CD4-positive, alpha-beta T cell treated with Interleukin-21 for 1 hour (primary cell): Measurements from ENCODE around the gene RIMBP2.
"Not testable (repeated sequence)": the region's sequence is repeated elsewhere in the genome, so short reads cannot be mapped to it uniquely, and the experiment has no call there.

Experiments
- DNase-seq: peaks from one replicate; pipeline ENCODE4 v3.0.0-alpha.2; 2020

The RIMBP2 gene

DNA sequence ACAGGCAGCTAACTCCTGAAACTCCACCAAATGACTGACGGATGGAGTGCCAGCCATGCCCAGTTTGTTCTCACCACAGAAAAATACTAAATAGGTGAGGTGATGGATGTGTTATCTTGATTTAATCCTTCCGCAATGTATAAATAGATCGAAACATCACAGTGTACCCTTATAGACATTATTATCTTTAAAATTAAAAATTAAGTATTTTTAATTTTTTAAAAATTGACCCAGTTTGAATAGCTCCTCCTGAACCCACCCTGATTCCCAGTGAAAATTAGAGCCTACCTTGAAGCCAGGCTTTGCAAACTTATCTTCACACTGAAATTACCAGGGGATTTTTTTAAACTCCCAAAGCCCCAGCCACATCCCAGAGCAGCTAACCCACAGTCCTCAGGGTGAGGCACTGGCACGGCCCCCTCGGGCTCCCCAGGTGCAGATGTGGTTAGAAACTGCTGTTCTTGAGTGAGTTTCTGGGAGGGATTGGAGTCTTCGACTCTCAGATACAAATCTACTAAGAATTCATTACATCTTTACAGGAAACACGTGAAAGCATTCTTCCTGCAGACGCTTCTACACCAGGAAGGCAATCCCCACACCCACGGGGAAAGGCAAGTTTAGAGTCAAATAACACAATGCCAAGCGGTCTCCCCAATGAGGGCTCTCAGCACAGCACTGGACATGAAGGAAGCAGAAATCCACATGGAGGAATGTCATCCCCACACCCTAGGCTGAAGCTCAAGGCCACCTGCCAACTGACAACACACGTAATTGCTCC, 126.4 kb downstream of the RIMBP2 start:
- DNase-seq: no peak

DNA sequence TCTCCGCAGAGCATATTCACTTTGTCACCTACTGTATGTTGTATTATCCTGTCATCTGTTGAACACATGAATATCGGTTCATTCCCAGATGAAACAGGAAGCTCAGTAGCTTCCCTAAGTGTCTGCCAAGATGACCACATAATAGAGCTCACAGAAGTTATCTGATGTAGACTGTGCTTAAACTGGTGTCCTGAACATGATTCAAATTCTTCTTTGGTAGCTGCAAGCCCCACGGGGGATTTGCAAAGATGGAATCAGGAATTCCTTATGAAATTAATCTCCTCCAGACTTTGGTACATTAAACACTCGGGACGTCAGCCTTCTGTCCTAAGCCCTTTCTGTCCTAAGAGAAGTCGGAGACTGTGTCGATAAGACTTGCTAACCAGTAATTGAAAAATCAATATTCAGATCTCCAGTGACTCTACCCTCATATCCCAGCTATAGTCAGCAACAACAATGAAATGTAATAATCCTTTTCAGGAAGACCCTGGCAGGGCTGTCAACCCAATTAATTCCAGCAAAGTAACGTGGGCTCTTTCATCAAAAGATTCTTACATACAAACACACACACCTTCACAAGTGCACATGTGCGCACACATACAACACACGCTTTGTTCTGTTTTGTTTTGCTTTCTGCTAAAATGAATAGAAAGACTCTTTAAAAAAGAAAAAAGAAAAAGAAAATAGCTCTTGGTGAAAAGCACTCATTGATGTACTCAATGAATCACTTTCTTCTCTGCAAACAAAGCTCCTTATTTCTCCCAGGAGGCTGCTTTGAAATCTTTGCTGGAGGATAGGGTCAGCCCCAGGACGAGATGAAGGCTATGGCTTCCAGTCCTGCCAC, 127.2 kb downstream of the RIMBP2 start:
- no peak for DNase-seq

DNA sequence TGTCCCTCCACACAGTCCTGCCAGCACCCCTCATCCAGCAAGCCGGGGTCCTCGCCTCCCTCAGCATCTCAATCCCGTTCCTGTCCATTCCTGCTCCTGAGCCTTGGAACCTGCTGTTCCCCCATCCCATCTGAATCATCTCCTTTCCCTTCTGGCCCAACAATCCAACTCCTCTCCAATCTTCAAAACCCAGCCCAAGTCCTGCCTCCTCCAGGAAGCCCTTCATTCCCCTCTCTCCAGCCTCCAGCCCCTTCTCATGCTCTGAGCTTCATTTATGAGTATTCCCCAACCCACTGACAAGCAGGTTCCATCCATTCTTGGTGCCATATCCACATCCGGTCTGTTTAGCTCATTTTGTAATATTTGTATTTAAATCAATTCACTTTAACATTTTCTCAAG, 128.1 kb downstream of the RIMBP2 start:
- no peak for DNase-seq

DNA sequence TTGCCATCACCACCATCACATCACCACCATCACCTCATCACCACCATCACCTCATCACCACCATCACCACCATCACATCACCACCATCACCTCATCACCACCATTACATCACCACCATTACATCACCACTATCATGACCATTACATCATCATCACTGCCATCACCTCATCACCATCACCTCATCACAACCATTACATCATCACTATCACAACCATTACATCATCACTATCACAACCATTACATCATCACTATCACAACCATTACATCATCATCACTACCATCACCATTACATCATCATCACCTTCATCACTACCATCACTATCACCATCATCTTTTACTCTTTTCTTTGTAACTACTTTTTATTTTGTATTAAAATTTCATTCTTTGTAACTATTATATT, 131.6 kb downstream of the RIMBP2 start:
- DNase-seq: not testable (repeated sequence)

DNA sequence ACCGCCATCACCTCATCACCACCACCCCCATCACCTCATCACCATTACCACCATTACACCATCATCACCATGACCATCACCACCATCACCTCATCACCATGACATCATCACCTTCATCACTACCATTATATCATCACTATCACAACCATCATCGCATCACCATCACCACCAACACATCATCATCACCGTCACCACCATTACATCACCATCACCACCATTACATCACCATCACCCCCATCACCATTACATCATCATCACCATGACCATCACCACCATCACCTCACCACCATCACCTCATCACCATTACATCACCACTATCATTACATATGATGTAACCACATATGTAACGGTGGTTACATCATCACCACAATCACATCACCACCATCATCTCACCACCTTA, 132.3 kb downstream of the RIMBP2 start:
- no peak for DNase-seq

DNA sequence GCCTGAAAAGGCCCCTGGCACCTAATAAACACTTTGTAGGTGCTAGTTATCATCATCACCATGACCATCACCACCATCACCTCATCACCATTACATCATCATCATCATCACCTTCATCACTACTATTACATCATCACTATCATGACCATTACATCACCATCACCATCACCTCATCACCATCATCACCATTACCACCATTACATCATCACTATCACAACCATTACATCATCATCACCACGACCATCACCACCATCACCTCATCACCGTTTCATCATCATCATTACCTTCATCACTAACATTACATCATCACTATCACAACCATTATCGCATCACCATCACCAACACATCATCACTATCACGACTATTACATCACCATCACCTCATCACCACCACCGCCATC, 132.8 kb downstream of the RIMBP2 start:
- DNase-seq: no peak

DNA sequence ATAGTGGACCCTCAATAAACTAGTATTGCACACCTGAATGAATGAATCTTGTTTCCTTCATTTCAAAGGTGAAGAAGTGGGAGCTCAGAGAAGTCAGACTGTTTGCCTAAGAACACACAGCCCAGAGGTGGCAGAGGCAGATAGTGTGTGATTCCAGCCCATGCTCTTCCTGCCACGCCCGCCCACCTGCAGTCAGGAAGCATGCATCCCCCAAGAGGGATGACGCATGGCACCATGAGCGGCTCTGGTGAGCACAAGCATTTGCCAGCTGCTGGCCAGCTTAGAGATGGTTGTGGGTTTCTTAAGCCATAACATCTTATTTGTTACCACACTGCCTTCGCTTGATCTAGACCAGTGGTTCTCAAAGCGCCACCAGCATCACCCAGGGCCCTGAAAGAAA, 133.8 kb downstream of the RIMBP2 start:
- DNase-seq: no peak

DNA sequence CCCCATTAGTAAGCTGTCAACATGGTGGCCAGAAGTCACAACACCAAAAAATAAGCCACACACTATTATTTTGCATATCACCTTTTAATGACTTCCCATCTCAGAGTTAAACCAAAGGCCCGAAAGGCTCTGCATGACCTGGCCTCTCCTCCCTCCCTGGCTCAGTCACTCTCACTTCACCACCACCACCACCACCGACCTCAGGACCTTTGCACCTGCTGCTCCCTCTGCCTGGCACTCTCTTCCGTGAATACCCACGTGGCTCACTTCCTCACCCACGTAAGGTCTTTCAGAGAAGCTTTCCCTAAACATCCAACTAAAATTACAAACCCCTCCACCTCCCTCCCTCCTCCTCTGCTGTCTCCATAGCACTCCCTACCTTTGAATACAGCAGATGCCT, 134.3 kb downstream of the RIMBP2 start:
- no peak for DNase-seq

DNA sequence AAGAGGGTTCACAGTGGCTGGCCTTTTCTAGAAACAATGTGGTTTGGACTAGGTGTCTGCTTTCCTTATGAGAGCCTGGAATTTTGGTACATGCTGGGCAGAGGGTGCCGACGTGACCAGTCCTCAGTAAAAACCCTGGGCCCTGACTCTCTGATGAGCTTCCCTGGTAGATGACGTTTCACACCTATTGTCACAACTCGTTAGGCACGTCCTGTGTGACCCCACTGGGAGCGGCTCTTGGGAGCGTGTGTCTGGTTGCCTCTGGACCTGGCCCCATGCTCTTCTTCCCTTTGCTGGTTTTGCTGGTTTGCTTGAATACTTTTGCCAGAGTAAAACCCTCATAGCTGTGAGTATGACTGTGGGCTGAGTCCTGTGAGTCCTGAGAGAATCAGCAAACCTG, 136.9 kb downstream of the RIMBP2 start:
- no peak for DNase-seq

DNA sequence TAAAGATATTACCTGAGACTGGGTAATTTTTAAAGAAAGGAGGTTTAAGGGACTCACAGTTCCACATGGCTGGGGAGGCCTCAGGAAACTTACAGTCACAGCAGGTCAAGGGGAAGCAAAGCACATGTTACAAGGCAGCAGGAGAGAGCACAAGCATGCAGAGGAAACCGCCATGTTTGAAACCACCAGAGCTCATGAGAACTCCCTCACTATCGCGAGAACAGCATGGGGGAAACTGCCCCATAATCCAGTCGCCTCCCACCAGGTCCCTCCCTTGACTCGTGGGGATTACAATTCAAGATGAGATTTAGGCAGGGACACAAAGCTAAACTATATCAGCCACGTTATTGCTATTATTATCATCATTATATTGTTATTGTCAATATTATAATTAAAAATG, 138.7 kb downstream of the RIMBP2 start:
- DNase-seq: no peak

DNA sequence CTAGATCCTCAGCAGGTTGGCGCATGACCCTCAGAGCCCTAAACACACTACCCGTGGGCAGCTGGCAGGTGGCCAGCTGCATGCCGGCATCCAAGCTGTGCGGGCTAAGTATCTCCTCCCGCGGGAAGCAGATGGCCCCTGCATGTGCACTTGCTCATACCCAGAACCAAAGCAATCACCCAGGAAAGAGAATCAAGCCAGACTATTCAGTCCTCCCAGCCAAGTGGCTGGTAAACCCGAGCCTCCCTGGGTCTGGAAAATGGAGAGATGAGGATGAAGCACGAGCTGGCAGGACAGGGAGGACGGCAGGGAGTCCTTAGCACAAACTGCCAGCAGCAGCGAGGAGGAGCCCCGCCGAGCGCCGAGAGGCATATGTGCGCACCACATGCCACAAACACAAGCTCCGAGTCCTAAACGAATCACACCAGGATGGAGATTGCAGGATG, 139.7 kb downstream of the RIMBP2 start:
- DNase-seq: no peak

DNA sequence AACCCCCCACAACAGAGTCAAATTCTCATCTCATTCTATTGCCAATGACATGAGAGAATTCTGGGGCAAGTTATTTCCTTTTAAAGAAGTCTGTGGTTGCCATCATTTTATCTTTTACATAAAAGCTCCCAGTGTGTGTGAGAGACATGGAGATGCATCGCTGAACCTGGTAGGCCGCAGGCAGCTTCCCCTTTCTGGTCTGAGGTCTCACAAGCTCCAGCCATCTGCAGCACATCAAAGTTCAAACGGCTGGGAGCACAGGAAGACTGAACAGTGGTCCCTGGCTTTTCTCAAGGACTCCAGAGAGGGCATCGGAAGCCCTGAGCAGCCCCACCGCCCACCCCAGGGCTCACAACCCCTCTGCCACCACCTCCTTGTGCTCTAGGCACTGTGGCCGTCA, 141.7 kb downstream of the RIMBP2 start:
- no peak for DNase-seq

DNA sequence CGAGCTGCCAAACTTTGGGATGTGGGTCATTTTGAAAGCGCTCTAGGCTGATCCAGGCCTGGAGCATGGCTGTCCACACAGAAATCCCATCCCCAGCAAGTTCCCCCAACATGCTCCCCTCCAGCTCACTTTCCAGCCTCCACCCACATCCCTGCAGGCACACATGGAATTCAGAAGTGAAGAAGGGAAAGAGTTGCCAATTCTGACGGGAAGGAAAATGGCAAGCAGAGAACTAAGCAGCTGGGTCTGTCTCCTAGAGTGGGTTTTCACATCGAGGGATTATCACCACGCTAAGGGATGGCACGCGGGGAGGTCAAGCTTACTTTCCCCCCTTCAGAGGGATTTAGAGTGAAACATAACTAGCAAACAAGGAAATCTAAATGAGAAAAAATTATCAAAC, 142.3 kb downstream of the RIMBP2 start:
- no peak for DNase-seq

DNA sequence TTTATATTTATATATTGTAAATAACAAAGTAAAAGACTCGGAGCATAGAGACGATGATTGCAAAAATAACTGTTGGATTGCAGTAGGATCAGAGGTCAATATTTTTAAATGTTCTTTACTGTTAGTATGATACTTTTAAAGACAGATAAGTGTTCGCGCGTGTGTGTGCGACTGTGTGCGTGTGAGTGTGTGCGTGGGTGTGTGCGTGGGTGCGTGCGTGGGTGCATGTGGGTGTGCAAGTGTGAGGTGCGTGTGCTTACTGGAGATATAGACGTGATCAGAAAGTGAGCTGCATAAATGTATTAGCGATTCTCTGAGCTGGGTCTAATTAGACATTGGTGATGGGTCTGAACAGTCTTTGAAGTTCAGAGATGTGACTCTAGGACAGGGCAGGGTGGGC, 142.9 kb downstream of the RIMBP2 start:
- no peak for DNase-seq

DNA sequence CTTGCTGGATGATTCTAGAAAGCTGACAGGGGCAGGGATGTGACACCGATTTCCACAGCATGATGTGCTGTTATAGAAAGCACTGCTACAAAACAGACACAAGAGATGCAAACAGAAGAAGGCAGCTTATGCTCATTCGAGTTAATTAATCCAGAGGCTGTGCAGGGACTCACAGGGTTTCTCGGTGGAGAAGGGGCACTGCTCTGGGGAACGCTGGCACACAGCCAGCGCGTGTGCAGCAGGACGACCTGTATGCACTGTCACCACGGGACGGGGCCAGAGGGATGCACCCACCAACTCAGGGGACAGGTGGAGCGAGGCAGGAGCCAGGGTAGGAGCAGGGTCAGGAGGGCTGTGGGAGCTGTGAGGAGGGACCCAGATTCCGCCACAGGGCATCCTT, 143.5 kb downstream of the RIMBP2 start:
- DNase-seq: no peak

DNA sequence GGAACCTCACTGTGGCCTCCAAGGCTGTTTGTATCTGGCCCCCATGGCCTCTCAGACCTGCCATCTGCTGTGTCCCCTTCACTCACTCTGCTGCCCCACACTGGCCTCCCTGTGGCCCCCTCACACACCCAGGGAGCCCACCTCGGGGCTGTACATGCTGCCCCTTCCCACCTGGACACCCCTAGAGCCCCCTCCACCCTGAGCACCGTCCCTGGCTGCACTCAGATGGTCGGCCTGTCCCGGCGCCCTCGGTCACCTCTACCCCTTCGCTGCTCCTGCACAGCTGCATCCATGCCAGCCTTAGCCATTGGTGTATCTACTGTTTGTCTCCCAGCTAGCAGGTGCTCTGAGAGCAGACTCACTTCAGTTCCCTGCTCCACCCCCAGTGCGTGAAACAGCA, 144.4 kb downstream of the RIMBP2 start:
- no peak for DNase-seq

DNA sequence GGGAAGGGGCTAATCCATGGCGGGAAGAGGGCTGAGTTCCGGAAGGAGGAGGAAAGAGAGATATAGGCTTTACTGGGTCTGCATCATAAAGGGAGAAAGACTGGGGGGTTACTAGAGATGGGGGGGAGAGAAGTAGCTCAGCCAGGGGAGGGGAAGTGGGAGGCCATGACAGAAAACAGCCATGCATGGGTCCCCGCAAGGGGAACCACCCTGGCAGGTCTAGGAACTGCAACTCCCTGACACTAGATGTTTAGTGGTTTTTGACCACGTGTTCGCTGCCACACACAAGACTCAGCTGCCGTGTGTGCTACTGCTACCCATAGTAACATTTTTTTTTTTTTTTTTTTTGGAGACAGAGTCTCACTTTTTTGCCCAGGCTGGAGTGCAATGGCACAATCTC, 145.0 kb downstream of the RIMBP2 start:
- no peak for DNase-seq

DNA sequence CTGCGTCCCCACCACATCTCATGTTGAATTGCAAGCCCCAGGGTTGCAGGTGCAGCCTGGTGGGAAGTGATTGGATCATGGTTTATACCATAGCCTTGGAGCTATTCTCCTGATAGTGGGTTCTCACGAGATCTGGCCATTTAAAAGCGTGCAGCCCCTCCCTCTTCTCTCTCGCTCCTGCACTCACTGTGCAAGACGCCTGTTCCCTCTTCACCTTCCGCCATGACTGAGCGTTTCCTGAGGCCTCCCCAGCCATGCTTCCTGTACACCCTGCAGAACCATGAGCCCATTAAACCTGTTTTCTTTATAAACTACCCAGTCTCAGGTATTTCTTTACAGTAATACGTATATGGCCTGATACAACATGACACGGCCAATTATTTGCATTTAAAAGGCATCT, 146.6 kb downstream of the RIMBP2 start:
- no peak for DNase-seq

DNA sequence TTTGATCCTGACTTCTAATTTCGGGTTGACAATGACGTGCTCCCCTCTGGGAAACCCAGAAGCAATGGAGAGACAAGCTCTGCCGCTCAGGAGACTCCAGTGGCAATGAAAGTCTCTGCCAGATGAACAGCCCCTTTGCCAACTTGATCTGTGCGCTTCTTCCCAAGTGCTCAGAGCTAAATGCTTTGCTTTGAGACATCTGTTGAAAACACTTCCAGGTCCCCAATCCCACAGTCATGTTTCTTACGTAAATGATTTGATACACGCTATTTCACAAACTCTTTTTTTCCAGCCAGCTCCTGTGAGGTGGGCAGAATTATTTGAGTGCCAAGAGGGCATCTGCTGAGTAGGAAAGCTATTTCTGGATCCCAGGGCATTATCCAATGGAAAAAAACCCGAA, 147.6 kb downstream of the RIMBP2 start:
- DNase-seq: no peak

DNA sequence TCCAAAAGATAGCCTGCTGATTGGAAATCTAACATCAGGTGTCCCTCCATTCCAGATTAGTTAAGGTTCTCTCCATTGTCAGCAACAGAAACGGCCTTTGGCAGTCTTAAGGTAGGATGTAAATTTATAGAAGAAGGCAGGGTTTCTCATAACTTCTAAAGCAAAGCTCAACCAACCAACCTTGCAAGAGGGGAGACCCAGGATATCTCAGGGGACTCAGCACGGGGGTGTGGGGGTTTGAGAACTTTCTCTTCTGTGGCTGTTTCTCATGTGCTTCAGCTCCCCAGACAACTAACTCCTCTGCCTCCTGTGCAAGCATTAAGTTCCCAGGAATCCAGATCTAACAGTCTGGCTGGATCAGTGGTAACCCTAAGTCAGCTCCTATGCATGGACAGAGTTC, 148.1 kb downstream of the RIMBP2 start:
- no peak for DNase-seq

DNA sequence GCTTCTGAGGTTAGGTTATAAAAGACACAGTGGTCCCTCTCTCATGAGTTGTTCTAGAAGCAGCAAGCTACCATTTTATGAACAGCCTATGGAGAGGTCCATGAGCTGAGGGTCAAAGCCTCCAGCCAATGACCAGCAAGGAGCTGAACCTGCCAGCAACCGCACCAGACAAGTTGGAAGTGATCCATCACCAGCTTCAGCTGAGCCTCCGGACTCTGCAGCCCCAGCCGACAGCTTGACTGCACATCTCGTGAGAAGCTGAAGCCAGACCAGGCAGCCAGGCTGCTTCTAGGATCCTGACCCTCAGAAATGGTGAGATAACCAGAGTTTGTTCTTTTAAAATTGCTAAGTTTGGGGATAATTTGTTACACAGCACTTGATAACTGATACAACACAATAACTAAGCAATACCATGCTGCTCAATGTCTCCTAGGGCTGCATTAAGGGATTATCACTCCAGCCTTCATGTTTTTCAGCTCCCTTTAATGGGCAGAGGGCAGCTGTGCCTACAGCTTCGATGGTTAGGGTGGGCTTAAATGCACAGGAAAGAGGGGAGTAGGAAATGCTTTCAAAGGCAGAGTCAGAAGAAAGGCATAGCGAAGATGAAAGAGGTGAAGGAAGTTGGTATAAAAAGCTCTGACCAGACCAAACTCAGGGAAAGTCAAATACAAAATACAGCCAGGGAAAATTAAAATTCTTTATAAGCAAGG, 149.5 kb downstream of the RIMBP2 start:
- DNase-seq: no peak

DNA sequence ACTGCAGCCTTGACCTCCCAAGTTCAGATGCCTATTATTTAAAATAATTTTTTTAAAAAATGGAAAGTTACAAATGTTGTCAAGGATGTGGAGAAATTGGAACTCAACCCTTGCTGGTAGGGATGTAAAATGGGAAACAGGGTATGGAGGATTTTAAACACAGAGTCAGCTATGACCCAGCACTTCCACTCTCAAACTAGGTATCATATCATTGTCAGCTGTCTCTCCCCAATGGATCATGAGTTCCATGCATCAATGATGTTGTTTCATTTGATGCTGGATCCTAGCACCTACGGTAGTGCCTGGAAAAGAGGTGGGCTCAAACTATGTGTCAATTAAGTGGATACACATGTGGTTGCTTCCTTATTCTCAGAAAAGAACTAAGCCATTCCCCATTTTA, 150.9 kb downstream of the RIMBP2 start:
- no peak for DNase-seq

DNA sequence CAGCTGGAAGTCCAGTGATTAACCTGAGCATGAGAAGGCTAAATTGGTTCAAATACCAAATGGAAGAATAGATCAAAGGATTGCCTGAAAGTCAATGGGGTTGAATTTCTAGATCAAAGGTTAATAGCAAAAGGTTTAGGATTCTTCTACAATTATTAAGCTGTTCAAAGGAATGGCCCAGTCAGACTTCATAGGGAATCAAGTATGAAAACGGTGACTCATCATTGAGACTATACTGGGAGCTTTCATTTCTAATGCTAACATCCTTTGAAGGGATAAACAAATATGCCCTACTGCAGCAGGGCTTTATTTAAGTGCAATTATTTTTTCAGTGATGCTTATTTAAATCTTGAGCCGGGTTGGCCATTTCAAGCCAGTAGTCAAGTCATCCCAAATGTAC, 152.8 kb downstream of the RIMBP2 start:
- no peak for DNase-seq

DNA sequence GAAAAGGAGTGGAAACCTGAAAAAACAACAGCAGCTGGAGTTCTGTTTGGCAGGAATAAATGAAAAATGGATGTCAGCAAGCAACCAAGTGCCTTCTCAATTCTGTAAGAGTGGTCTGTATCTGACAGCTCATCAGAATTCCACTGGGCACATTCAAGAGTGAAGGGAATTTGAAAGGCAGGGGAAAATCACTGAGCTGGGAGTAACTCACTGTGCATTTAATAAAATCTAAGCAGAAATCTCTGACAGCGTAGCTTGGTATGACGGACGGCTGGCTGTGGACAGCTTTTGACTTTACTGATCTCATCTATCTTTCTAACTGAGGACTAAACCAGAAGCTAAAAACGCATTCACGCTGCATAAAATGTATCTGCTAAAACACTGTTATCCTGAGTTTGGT, 153.4 kb downstream of the RIMBP2 start:
- no peak for DNase-seq
